HL-60/S4 (cell line): ENCODE measurements around the gene ATAD3A.

ENCODE experiments used
- in situ Hi-C: fragments of 300-500 bp; cut with MboI; formaldehyde crosslinking; loops from 2 replicates; pipeline ENCODE4 v1.14.3; 2022; ENCODE audit warnings: low sequenced_read_pairs

Gene ATAD3A

DNA sequence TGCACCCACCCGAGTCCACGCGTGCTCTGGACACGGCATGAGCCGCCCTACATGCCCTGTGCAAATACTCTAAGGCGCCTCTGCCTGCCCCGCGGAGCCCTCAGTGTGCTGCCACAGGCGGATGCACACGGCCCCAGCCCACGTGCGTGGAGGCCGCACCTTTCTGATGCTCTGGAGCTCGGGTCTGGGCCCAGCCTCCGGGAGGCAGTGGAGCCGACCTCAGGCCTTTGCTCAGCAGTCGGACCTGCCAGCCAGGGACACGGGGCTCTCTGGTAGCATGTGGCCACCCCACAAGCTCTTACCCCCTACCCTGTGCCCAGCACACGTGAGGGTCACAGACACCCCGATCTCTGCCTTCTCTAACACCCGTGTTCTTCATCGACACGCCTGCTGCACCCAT, 26.4 kb downstream of the ATAD3A start:
- in situ Hi-C loops = no loop called here

DNA sequence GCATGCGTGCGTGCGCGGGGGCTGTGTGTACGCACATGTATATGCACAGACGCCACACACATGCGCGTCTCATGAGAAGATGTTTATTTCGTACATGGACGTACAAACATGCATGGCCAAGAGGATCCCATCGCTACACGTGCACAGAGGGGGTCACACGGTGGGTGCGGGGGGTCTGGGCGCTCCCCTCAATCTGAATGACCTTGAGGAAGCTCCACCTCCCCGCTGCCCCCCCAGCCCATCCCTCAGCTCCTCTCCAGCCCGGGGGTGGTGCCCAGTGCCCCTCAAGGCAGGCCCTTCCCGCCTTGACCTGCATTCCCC, 27.0 kb downstream of the ATAD3A start:
- in situ Hi-C loops = no loop called here

DNA sequence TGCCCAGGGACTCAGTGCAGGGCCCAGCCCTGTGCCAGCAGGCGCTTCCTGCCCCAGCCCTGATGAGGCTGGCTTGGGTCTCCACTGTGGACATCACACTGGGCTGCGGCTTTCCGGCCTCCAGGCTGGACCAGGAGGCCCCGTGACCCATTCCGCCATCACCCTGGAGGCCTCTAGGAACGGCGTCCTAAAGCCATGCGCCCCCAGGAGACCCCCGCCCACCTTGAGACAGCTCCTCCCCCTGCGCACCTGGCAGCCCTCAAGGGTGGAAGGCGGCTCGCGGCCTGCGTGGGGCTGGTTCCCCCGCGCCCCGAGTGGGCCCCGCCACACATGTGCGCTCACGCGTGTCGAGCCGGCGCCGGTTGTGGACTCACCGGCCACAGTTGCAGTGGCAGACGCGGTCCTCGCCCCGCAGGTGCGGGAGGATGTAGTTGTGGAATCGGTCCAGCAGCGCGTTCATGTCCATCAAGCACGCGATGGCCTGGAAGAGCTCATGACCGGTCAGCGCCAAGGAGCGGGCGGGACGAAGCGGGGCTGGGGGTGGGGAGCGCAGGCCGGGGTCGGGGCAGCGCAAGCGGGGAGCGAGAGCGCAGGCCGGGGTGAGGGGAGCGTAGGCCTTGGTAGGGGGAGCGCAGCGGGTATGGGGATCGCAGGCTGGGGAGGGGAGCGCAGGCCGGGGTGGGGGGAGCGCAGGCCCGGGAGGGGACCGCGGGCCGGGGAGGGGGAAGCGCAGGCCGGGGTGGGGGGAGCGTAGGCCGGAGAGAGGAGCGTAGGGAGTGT, 27.5 kb downstream of the ATAD3A start:
- in situ Hi-C loops = no loop called here

DNA sequence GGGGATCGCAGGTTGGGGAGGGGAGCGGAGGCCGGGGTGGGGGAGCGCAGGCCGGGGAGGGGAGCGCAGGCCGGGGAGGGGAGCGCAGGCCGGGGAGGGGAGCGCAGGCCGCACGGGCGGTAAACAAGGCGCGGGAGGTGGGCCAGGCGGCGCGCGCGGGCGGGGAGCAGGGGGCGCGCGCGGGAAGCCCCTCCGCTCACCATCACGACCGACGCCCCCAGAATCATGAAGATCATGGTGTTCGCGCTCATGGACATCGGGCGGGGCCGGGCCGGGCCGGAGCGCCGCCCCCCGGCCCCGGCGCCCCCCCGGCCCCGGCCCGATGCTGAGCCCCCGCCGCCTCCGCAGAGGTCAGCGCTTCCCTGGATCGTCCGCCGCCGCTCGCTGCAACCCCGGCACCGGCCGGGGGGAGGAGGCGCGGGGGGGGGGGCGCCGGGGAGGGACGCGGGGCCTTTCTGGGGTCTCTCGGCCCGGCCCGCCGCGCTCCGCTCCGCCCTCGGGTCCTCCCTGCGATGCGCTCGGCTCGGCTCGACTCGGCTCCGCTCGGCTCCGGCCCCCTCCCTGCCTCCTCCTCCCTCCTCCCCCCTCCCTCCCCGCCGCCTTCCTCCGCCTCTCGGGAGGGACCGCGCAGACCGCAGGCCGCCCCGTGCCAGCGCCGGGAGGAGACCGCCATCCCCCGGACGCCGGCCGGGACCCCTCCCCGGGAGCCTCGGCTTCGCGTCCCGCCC, 28.3 kb downstream of the ATAD3A start, which contains the start of gene TMEM240:
Gene TMEM240, minus strand, starts transcription at position 535 of the 728 bp plus-strand sequence. Its CDS starts 278 bp downstream, at position 257.
- in situ Hi-C loops = no loop called here

DNA sequence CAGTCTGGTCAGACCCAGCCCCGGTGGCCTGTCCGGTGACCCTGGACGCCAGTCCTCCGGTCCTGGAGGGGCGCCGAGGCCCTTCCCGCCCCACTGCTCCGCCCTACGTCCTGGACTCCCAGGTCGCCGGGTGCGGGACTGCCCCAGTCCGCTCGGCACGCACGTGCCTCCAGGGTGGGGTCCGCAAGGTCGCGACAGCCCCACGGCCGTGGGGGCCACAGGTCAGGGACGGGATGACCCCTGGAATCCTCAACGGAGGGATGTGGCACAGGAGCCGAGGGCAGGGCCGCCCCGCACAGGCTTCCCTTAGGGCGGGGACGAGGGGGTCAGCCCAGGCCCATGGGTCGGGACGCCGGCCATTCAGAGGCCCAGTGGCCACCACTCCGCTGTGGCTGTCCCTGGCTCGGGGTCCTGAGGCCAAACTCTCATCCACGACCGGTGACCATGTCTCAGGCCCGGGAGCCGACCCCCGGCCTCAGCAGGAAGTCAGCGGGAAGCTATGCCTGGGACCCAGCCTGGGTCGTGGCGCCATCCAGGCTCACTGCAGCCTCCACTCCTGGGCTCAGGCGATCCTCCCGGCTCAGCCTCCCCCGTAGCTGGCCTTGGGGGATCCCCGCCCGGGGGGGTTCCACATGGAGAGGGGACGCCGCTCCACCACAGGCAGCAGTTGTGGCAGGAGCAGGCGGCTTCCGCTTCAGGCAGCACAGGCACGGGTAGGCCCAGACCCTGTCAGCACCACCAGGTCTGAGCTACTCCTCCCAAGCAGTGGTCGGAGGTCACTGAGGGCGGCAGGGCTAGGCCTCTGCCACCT, 29.1 kb downstream of the ATAD3A start:
- in situ Hi-C loops = no loop called here

DNA sequence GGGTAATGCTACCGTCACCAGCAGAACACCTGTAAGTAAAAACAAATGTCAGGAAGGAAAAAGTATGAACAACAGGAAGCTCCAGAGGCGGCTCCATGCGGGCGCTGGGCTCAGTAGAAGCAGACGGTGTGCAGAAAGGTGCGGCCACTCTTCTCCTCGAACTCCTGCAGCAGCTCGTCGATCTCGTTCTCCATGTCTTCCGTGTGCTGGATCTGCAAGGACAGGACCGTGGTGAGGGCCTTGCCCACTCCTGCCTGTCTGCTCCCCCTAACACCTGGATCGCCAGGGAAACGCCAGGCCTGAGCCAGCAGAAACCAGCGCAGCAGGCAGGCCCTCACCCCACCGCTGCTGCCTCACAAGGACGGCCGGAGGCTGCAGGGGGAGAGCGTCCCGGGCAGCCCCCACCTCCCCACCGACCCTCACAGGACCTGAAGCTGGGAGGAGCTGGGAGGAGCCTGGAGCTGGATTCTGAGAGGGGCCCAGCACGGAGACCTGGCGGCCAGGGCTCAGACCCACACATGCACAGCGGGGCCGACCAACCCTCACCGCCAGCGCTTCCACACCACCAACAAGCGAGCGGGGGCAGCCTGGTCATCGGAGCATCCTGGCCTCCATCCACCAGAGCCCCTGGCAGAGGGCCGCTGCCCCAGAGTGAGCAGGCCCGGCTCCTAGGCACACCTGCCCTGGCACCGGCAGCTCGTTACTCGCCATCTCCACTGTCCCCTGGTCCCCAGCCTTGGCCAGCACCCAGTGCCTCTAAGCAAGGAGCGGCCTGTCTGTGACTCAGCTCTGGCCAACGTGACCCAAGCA, 30.2 kb downstream of the ATAD3A start:
- in situ Hi-C loops = no loop called here

DNA sequence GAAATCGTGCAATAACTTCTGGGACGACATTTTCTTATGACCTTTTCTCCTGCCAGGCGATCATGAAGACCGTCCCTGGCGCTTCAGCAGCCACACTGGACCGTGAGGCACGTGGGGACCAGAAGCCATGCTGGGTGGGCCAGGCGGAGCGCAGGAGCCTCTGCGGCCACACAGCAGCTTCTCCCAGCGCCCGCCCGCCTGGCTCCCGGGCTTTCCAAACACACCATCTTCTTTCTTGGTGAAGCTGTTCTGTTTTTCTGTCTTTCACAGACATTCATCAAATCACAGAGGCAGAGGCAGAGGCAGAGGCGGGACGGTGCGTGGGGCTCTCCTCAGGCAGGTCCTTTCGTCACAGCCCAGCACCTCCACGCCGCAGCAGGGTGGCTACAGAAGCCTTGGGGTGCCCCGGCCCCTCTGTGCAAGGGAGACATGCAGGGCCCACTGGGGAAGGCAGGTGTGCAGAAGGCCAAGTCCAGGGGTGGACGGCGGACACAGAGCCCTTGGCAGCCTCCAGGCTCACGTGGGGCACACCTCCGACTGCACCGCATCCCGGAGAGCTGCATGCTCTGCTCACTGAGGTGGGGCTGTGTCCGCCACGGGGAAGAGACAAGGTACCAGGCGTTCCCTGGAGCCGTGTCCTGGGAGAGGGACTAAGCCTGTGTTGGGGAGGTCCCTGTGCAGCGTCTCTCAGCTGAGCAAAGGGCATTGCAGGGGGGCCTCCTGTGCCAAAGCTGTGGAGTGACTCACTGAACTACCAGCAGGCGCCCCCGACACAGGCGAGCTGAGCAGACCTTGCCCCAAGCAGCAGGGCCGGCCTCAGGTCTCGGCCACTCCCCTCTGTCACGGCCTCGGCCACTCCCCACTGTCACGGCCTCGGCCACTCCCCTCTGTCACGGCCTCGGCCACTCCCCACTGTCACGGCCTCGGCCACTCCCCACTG, 31.1 kb downstream of the ATAD3A start:
- in situ Hi-C loops = no loop called here

DNA sequence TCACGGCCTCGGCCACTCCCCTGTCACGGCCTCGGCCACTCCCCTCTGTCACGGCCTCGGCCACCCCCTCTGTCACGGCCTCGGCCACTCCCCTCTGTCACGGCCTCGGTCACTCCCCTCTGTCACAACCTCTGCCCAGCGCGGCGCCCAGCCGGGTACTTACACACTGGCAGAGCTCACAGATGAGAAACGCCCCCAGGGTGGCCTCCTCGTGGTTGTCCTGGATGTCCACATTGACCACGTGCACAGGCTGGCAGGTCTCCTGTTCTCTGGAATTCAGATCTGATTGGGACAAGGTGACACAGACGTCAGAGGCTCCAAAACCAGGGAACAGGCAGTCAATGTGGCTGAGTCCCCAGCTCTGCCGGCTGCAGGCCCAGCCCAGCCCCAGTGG, 31.7 kb downstream of the ATAD3A start:
- in situ Hi-C loops = no loop called here

DNA sequence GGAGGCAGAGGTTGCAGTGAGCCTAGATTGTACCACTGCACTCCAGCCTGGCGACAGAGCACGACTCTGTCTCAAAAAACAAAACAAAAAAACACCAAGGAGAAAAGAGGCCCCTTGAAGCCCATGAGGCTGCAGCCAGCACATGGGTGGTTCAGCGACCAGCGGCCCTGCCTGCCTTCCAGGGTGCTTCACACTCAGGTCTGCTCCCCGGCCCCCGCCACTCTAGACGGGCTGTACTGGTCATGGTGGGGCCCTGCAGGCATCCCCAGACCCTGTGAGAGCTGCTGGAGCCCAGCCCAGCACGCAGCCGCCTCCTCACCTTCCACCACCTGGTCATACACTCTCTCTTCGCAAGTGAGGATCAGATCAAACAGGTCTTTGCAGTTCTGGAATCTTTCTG, 32.6 kb downstream of the ATAD3A start:
- in situ Hi-C loops = no loop called here

DNA sequence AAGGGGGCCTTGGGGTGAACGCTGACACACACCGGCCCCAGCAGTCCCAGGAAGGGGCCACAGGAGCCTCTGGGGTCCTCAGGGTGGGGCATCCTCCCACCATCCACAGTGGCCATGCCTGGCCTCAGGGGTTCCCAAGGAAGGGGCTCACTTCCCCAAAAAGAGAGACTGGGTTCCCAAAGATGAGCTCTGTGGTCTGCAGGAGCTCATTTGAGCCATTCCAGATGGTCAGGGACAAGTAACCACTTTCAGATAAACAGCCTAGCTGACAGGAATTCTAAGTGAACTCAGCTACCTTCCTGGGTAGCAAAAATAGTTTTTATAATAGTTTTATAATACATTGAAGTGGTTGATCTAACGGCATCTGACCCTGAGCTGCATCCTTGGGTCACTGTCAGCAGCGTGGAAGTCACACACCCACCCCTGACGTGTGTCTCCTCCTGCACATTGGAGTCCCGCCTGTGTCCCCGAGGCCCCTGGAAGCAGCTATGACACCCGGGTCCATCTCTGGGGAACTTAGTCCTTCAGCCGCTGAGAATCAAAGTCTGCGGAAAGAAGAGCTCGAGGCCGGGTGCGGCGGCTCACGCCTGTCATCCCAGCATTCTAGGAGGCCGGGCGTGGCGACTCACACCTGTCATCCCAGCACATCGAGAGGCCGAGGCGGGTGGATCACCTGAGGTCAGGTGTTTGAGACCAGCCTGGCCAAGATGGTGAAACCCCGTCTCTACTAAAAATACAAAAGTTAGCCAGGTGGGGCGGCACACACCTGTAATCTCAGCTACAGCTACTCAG, 34.2 kb downstream of the ATAD3A start:
- in situ Hi-C loops = no loop called here

DNA sequence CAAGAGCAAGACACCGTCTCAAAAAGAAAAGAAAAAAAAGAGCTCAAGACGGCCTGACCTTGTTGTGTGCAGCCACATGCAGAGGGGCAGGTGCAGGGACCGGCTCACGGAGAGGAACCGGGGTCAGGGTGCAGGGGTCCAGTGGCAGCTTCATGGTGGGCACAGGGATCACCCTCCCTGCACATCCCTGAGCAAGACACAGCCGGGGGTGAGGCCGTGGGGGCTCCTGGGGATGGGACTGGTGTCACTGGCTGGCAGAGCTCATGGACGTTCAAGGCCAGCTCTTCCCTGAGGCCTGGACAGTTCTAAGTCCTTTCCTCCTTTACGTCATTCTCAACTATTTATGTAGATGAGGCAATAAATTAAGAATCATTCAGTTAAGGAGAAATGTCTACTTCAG, 35.0 kb downstream of the ATAD3A start:
- in situ Hi-C loops = no loop called here

DNA sequence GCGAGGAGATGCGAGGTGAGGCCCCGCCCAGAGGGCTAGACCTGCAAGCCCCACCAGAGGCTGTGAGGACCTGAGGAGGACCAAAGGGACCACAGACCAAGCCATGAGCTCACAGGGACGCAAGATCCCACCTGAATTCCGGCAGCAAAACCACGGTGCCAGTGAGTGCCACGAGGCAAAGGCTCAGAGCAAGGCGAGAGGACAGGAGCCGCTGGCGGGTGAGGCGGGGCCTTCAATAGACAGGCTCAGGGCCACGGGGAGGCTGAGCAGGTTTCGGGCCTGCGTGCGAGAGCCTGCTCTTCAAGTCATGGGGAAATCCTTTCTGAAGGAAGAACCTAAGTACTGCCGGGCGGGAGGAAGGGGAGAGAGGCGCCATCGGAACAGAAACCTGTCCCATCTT, 35.5 kb downstream of the ATAD3A start:
- in situ Hi-C loops = no loop called here

DNA sequence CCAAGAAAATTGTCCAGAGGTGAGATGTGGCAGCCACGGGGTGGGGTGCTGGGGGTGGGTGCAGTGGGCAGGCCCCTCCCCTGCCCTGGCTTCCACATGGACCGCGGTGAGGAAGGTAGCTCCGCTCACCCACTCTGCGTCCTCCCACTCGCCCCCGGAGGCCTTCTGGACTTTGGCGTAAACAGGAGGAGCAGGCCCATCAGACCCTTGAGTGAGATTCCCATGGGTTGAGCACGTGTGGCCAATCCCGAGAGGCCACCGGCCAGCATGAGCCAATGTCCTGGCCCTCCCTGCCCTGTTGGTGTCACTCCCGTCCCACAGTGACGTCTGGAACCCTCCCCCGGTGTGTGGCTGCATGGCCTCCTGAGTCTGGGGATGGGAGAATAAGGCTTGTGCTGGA, 36.6 kb downstream of the ATAD3A start:
- in situ Hi-C loops = no loop called here

DNA sequence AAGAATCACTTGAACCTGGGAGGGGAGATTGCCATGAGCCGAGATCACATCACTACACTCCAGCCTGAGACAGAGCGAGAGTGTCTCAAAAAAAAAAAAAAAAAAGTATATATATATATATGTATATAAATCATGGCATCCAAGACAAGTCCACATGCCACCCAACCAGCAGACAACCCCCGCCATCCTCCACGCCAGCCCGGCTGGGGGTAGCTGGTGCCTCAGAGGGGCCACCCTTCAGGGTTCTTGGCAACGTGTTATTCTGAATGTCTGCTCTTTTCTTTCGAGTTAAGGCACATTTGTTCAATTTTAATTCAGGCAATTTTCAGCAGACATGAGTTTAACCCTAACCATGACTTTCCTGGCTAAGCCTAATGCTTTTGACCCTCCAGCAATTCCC, 38.1 kb downstream of the ATAD3A start:
- in situ Hi-C loops = no loop called here

DNA sequence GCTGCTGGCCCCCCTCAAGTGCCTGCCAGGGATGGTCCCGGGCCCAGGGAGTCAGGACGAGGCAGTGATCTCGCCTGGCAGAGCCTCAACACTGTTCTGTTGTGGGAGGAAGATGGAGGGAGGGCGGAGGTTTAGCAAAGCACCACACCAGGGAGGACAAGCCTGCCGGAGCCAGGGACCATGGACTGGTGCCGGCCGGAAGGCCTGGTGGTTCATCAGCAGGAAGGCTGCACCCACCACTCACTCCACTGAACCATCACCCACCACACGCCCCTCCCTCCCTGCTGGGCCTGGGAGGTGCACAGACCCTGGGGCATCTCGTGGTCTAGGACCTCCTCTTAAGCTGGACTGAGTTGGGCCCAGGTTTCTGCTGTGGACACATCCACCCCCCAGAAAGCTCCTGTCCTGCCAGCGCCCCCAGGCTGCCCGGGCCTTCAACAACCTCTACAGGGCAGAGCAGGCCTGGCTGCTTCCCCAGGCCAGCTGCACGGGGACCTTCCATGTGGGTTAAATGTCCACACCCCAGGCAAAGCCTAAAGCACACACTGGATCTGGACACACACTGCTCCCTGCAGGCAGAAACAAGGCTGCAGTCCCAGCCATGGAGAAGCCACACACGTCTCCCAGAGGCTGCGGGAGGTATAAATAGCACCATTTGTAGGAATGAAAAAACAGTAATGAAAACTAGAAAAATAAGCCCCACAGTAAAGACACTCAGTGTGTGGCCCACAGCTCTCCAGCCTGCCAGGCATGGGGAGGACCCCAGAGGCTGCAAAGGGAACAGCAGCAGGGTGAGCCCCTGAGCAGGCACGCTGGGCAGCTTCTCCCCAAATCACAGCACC, 38.9 kb downstream of the ATAD3A start:
- in situ Hi-C loops = no loop called here

DNA sequence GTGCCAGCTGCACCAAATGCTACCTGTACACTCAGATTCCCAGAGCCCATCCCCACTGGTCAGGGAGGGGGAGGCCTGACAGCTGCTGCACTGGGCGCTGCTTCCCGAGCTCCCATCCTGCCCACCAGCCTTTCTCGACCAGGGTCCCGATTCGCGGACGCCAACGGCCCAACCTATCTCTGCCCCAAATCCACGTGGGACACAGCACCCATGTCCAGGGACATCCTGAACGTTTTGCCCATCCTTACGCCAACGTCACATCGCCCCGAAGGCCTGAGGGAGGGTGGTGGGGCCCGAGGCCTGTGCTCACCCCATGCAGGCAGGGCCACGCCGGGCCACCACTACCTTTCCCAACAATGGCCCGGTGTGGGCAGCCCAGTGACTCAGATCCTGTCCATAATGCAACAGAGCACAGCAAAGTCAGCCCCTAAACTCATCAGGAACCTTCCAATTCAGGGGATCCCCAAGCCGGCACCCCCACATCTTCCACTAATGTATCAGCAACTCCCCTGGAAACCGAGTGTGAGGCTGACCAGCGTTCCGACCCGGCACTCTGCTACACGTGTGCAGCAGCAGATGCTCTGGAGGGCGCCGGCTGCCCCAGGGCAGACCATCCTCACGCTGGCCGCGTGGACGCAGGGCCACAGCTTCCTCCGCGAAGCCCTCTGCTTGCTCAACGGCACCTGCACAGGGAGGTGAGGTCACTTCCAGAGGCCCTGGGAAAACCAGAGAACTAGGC, 39.7 kb downstream of the ATAD3A start:
- in situ Hi-C loops = no loop called here

DNA sequence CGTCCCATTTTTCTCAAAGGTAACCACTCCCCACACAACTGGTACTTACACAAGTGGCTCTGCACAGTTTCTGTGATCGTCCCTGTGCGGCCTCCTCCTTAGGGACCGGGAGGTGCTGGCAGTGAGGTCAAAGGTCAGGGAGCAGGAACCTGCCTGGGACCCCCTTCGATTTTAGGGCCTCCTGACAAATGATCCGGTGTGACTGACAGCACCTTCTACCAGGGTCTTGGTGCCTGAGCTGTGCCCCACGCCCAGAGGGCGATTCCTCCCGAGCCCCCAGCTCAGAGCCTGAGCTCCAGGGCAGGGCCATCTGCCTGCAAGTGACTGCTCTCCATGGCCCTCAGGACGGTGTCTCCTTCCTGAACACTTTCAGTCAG, 40.3 kb downstream of the ATAD3A start:
- in situ Hi-C loops = no loop called here
